Trophoblast cell (in vitro differentiated cells and primary cell): Measurements from ENCODE around the gene PTPRN2.
"Not testable (repeated sequence)": the region's sequence is repeated elsewhere in the genome, so short reads cannot be mapped to it uniquely, and the experiment has no call there.

ENCODE experiments used
- DNase-seq, 2 donors: peaks; one replicate each; pipeline ENCODE4 v3.0.0-alpha.2; 2016
- H2AFZ ChIP-seq: 2 replicates; pipeline ENCODE4 v1.6.1; 2013; ENCODE audit warnings: low read length, moderate library complexity, mild to moderate bottlenecking; ENCODE audit not compliant: insufficient read depth, poor library complexity
- H2AK5ac ChIP-seq: 2 replicates; pipeline ENCODE4 v1.6.1; 2013; ENCODE audit warnings: mild to moderate bottlenecking, low read length
- H2BK120ac ChIP-seq: 2 replicates; pipeline ENCODE4 v1.6.1; 2013; ENCODE audit warnings: low read length, mild to moderate bottlenecking, moderate library complexity; ENCODE audit not compliant: insufficient read depth, poor library complexity
- H2BK12ac ChIP-seq: 2 replicates; pipeline ENCODE4 v1.6.1; 2013; ENCODE audit warnings: mild to moderate bottlenecking, low read length, moderate library complexity
- H2BK5ac ChIP-seq: 2 replicates; pipeline ENCODE4 v1.6.1; 2013; ENCODE audit warnings: low read length, low read depth, moderate library complexity, mild to moderate bottlenecking; ENCODE audit not compliant: poor library complexity
- H3K14ac ChIP-seq: 2 replicates; pipeline ENCODE4 v1.6.1; 2013; ENCODE audit warnings: mild to moderate bottlenecking, low read length
- H3K18ac ChIP-seq: 2 replicates; pipeline ENCODE4 v1.6.1; 2013; ENCODE audit warnings: mild to moderate bottlenecking, low read length
- H3K23ac ChIP-seq: 2 replicates; pipeline ENCODE4 v1.6.1; 2013; ENCODE audit warnings: low read length
- H3K27ac ChIP-seq: 2 replicates; pipeline ENCODE4 v1.5.1; 2013; ENCODE audit warnings: low read depth, mild to moderate bottlenecking, inconsistent platforms, low read length, moderate library complexity
- H3K27me3 ChIP-seq: 2 replicates; pipeline ENCODE4 v1.6.1; 2013; ENCODE audit warnings: inconsistent platforms, mild to moderate bottlenecking, low read length, moderate library complexity; ENCODE audit not compliant: insufficient read depth
- H3K36me3 ChIP-seq, 2 experiments: 1 replicate in 1 of 2; 2 replicates in 1 of 2; pipeline ENCODE4 v1.6.1; 2013; ENCODE audit warnings: low read length in 2 of 2, mild to moderate bottlenecking in 2 of 2, moderate library complexity in 1 of 2; ENCODE audit not compliant: insufficient read depth in 2 of 2, control insufficient read depth in 1 of 2
- H3K4ac ChIP-seq: 2 replicates; pipeline ENCODE4 v1.6.1; 2013; ENCODE audit warnings: low read depth, mild to moderate bottlenecking, low read length, moderate library complexity
- H3K4me1 ChIP-seq, 2 experiments: 1 replicate in 1 of 2; 2 replicates in 1 of 2; pipeline ENCODE4 v1.6.1; 2013; ENCODE audit warnings: low read length in 2 of 2, mild to moderate bottlenecking in 2 of 2, moderate library complexity in 1 of 2; ENCODE audit not compliant: insufficient read depth in 2 of 2, control insufficient read depth in 1 of 2
- H3K4me2 ChIP-seq: 2 replicates; pipeline ENCODE4 v1.6.1; 2013; ENCODE audit warnings: inconsistent platforms, mild to moderate bottlenecking, low read length, moderate library complexity
- H3K4me3 ChIP-seq: 2 replicates; pipeline ENCODE4 v1.5.1; 2013; ENCODE audit warnings: mild to moderate bottlenecking, low read depth, low read length, inconsistent platforms
- H3K79me1 ChIP-seq: one replicate; pipeline ENCODE4 v1.6.1; 2013; ENCODE audit warnings: low read length
- H3K79me2 ChIP-seq: 2 replicates; pipeline ENCODE4 v1.6.1; 2013; ENCODE audit warnings: low read length, mild to moderate bottlenecking; ENCODE audit not compliant: control insufficient read depth, insufficient read depth, poor library complexity
- H3K9ac ChIP-seq: 2 replicates; pipeline ENCODE4 v1.6.1; 2013; ENCODE audit warnings: mild to moderate bottlenecking, low read length
- H3K9me3 ChIP-seq: 2 replicates; pipeline ENCODE4 v1.6.1; 2013; ENCODE audit warnings: low read depth, mild to moderate bottlenecking, control low read depth, inconsistent platforms, low read length; ENCODE audit not compliant: insufficient read depth
- H4K12ac ChIP-seq: 2 replicates; pipeline ENCODE4 v1.6.1; 2013; ENCODE audit warnings: low read depth, mild to moderate bottlenecking, low read length, moderate library complexity
- H4K8ac ChIP-seq: 2 replicates; pipeline ENCODE4 v1.6.1; 2013; ENCODE audit warnings: low read depth, mild to moderate bottlenecking, low read length, moderate library complexity
- H4K91ac ChIP-seq: one replicate; pipeline ENCODE4 v1.6.1; 2013; ENCODE audit warnings: low read depth, mild to moderate bottlenecking, low read length, moderate library complexity
- WGBS: extraction: QIAGEN DNeasy Blood & Tissue Kit; methylation state at CpG from one replicate; pipeline ENCODE4 v1.1.7; 2013; ENCODE audit warnings: missing lambda C conversion rate; ENCODE audit not compliant: insufficient read length, insufficient coverage; ENCODE audit errors: extremely low coverage; 5-methylcytosine and 5-hydroxymethylcytosine counted together

PTPRN2 gene

DNA sequence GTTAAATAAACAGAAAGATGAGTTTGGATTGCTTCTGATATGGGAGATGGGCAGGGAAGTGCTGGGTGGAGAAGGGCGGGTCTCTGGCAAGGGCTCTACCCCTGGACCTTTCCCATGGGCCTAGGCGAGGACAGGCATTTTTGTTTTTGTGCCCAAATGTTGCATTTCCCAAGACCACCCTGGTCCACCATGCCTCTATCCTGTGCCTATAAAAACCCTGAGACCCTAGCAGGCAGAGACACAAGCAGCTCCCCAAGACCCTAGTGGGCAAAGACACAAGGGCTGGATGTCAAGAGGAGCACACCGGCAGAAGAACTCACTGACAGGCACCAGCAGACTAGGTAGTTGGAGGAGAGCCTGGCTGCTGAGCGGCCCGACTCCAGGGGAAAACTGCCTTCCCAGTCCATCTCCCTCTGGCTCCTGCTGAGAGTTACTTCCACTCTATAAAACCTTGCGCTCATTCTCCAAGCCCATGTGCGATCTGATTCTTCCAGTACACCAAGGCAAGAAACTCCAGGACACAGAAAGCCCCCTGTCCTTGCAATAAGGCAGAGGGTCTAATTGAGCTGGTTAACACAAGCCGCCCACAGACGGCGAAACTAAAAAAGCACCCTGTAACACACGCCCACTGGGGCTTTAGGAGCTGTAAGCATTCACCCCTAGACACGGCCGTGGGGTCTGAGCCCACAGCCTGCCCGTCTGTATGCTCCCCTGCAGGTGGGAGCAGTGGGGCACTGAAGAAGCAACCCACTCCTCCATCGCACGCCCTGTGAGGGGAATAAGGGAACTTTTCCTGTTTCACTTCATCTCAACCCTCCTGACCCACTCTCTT, 291.4 kb downstream of the PTPRN2 start:
- Histone ChIP-seq H3K4ac (no peak overlapping the region), H3K9ac (no peak overlapping the region), H2BK5ac (no peak overlapping the region), H3K27ac (no peak overlapping the region), H2BK12ac (no peak overlapping the region), H3K9me3 (peaks cover 24% of the 10 kb centered on the region), H4K12ac (no peak overlapping the region), H3K79me2 (no peaks in the 10 kb centered on the region), H3K18ac (no peak overlapping the region), H3K36me3 (no peaks in the 10 kb centered on the region), H2AFZ (no peak overlapping the region), H2BK120ac (no peak overlapping the region), H3K4me1 (no peaks in the 10 kb centered on the region), H3K14ac (no peak overlapping the region), H3K4me3 (no peak overlapping the region), H4K91ac (no peak overlapping the region), H3K27me3 (no peaks in the 10 kb centered on the region), H3K79me1 (no peaks in the 10 kb centered on the region), H2AK5ac (no peak overlapping the region), H3K4me2 (no peak overlapping the region), H3K23ac (no peak overlapping the region), H4K8ac (no peak overlapping the region)
- no CpG with 5 or more reads among the region's 16 CpGs for WGBS
- DNase-seq = no peak

DNA sequence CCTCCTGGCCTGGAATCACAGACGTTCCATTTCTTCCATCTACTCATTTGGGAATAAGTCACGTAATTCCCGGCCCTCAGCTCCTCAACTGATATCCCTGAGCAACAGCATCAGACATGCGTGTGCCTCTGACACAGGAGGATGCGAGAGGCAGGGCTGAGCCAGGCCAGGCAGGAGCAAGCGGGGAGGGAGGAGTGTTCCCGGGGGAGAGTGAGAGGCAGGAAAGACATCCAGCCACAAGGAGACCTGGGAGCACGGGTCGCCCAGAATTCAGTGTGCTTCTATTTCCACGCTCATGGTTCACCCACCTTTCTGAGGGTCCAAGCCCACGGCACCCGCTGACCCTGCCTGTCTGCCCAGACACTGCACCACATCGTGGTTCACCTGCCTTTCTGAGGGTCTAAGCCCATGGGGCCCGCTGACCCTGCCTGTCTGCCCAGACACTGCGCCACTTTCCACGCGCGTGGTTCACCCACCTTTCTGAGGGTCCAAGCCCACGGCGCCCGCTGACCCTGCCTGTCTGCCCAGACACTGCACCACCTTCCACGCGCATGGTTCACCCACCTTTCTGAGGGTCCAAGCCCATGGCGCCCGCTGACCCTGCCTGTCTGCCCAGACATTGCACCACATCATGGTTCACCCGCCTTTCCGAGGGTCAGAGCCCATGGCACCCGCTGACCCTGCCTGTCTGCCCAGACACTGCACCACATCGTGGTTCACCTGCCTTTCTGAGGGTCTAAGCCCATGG, 293.0 kb downstream of the PTPRN2 start:
- H3K14ac ChIP-seq, H3K4me3 ChIP-seq, H3K4me2 ChIP-seq, H4K8ac ChIP-seq, H3K9ac ChIP-seq, H4K12ac ChIP-seq, H2AK5ac ChIP-seq, H3K27ac ChIP-seq, H3K4me1 ChIP-seq, DNase-seq, H2BK12ac ChIP-seq, H3K79me2 ChIP-seq, H3K36me3 ChIP-seq, H3K79me1 ChIP-seq, H2BK120ac ChIP-seq, H3K23ac ChIP-seq, H2AFZ ChIP-seq, H3K27me3 ChIP-seq, H3K18ac ChIP-seq, H3K4ac ChIP-seq, H2BK5ac ChIP-seq, H4K91ac ChIP-seq: not testable (repeated sequence)
- H3K9me3 ChIP-seq = peaks cover 30% of the 10 kb centered on the region
- no CpG with 5 or more reads among the region's 29 CpGs for WGBS

DNA sequence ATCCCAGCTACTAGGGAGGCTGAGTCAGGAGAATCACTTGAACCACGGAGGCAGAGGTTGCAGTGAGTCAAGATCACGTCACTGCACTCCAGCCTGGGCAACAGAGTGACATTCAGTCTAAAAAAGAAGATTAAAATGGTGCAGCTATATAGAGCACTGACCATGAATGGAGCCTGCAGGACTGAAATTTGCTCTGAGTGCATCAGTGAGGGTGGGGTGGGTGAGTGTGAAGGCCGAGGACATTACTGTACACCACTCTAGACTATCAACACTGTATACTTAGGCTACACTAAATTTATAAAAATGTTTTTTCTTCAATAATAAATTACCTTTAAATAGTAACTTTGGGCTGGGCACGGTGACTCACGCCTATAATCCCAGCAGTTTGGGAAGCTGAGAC, 294.7 kb downstream of the PTPRN2 start:
- H2AFZ ChIP-seq = no peak overlapping the region
- no peak overlapping the region for H4K12ac ChIP-seq
- WGBS = no CpG with 5 or more reads among the region's 5 CpGs
- no peak for DNase-seq
- H3K23ac ChIP-seq = no peak overlapping the region
- H3K4ac ChIP-seq = no peak overlapping the region
- H3K79me2 ChIP-seq = no peaks in the 10 kb centered on the region
- no peak overlapping the region for H3K18ac ChIP-seq
- H3K27me3 ChIP-seq = no peaks in the 10 kb centered on the region
- no peak overlapping the region for H3K14ac ChIP-seq
- peaks cover 29% of the 10 kb centered on the region for H3K9me3 ChIP-seq
- H3K36me3 ChIP-seq = no peaks in the 10 kb centered on the region
- no peaks in the 10 kb centered on the region for H3K79me1 ChIP-seq
- no peak overlapping the region for H2BK12ac ChIP-seq
- no peak overlapping the region for H3K27ac ChIP-seq
- no peak overlapping the region for H4K8ac ChIP-seq
- no peaks in the 10 kb centered on the region for H3K4me1 ChIP-seq
- H2BK5ac ChIP-seq = no peak overlapping the region
- no peak overlapping the region for H4K91ac ChIP-seq
- H2AK5ac ChIP-seq = no peak overlapping the region
- no peak overlapping the region for H3K4me3 ChIP-seq
- H3K4me2 ChIP-seq = no peak overlapping the region
- no peak overlapping the region for H2BK120ac ChIP-seq
- H3K9ac ChIP-seq = no peak overlapping the region

- no peaks in the 10 kb centered on the region for H3K27me3 ChIP-seq
- no CpG with 5 or more reads among the region's 4 CpGs for WGBS
Measured at GRCh38 chr7:158291998-158292397, 295.6 kb downstream of the PTPRN2 start.

More at GRCh38 chr7:158291998-158292397, 295.6 kb downstream of the PTPRN2 start:
- Histone ChIP-seq H3K36me3 (no peaks in the 10 kb centered on the region), H3K18ac (no peak overlapping the region), H4K12ac (no peak overlapping the region), H3K4me3 (no peak overlapping the region), H3K14ac (no peak overlapping the region), H3K9ac (no peak overlapping the region), H2BK5ac (no peak overlapping the region), H4K91ac (no peak overlapping the region), H3K4me2 (no peak overlapping the region), H3K79me2 (no peaks in the 10 kb centered on the region), H2AK5ac (no peak overlapping the region), H4K8ac (no peak overlapping the region), H3K9me3 (peaks cover 29% of the 10 kb centered on the region), H2AFZ (no peak overlapping the region), H3K27ac (no peak overlapping the region), H2BK120ac (no peak overlapping the region), H3K23ac (no peak overlapping the region), H3K79me1 (no peaks in the 10 kb centered on the region), H3K4me1 (no peaks in the 10 kb centered on the region), H2BK12ac (no peak overlapping the region), H3K4ac (no peak overlapping the region)
- no peak for DNase-seq
